ENCODE data around the gene HPN.

HPN gene

DNA sequence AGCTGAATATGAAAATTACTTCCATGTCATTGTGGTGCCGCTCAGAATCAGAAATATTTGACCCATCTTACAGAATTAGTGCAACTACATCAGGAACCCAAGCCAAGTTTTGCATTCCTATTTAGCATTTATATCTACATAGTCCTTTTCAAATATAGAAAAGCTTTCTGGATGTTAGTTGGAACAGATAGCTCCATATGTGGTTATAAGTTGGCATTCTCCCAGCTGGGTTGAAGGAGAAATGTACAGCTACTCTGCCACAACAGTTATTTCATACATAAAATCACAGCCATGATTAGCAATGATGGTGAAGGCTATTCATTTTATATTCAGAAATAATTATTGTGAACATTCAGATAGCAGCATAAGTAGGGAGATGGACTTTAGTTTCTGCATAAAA is 28.2 kb downstream of the HPN start:
- Histone ChIP-seq H3K27me3 (peaks cover 0 to 17% (median 0%) of the 10 kb centered on the region in 11 experiments; a peak in 6 of 22 replicates), H3K4me3 (no peak overlapping the region), H3K27ac (no peak overlapping the region), H3K9me3 (replicated peaks in 1 of 11) (peaks cover 5 to 15% (median 9%) of the 10 kb centered on the region in 11 experiments; a peak in 20 of 22 replicates), H3K36me3 (no peaks in the 10 kb centered on the region), H3K4me1 (peaks cover 0 to 58% (median 28%) of the 10 kb centered on the region in 10 experiments; a peak in 17 of 20 replicates), H4K20me1 (no peaks in the 10 kb centered on the region), H3K4me2 (0 out of 22 replicates have a peak overlapping the region, but pooled peaks of 1 of the 11 experiments have one; percentile 0), H3K9ac (no peak overlapping the region)
- no peak for TF ChIP-seq Cebpa-rat (IDR thresholded peaks at IDR 0.05)

DNA sequence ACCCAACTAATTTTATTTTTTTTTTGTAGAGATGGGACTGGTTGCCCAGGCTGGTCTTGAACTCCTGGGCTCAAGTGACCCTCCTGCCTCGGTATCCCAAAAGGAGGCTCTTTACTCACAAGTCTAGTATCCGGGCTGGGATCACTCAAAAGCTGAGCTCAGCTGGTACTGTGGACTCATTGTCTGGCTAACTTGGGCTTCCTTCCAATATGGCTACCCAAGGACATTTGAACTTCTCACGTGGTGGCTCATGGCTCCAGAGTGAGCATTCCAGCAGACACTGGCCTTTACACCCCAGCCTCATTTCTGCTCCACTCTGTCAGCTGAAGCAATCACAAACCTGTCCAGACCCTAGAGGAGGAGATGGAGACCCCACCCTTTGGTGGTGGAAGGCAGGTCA is 28.9 kb downstream of the HPN start:
- H3K27me3 ChIP-seq = peaks cover 0 to 25% (median 0%) of the 10 kb centered on the region in 11 experiments; a peak in 8 of 22 replicates
- peaks cover 5 to 15% (median 9%) of the 10 kb centered on the region in 11 experiments; a peak in 20 of 22 replicates for H3K9me3 ChIP-seq (replicated peaks in 1 of 11)
- H3K4me3 ChIP-seq = no peak overlapping the region
- no peaks in the 10 kb centered on the region for H4K20me1 ChIP-seq
- peaks cover 0 to 66% (median 35%) of the 10 kb centered on the region in 10 experiments; a peak in 17 of 20 replicates for H3K4me1 ChIP-seq
- no peak overlapping the region for H3K4me2 ChIP-seq
- no peak overlapping the region for H3K27ac ChIP-seq
- no peak for TF ChIP-seq Cebpa-rat (IDR thresholded peaks at IDR 0.05)
- no peaks in the 10 kb centered on the region for H3K36me3 ChIP-seq
- no peak overlapping the region for H3K9ac ChIP-seq

DNA sequence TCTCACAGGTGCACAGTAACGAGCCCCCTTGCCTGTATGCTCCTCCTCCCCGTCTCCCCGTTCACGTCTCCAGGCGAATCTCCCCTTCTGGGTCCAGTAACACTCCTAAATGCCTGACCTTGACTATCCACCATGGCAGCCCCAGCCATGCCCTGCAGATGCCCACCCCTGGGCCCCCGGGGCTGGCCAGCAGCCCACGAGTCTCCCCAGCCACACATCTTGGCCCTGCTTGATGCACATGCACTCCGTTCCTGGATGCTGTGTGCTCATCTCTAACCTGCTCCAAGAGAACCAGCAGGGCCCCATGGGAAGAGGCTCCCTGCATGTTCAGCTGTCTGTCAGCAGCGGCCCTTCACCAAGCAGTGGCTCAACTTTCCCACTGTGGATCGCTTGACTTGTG is 32.0 kb downstream of the HPN start:
- Histone ChIP-seq H3K27me3 (peaks cover 0 to 43% (median 0%) of the 10 kb centered on the region in 11 experiments; a peak in 8 of 22 replicates), H3K36me3 (no peaks in the 10 kb centered on the region), H3K27ac (no peak overlapping the region), H3K9me3 (replicated peaks in 1 of 11) (peaks cover 5 to 10% (median 8%) of the 10 kb centered on the region in 11 experiments; a peak in 20 of 22 replicates), H3K4me1 (peaks cover 0 to 75% (median 52%) of the 10 kb centered on the region in 10 experiments; a peak in 18 of 20 replicates), H3K4me3 (no peak overlapping the region), H3K4me2 (peak overlapping the region in 8 of 11 experiments; percentile 56 to 98 (median 89); a peak in 15 of 22 replicates), H4K20me1 (no peaks in the 10 kb centered on the region), H3K9ac (peak overlapping the region in 2 of 11 experiments; percentile 8 to 31; a peak in 1 of 22 replicates)
- TF ChIP-seq Cebpa-rat (IDR thresholded peaks at IDR 0.05) = no peak

DNA sequence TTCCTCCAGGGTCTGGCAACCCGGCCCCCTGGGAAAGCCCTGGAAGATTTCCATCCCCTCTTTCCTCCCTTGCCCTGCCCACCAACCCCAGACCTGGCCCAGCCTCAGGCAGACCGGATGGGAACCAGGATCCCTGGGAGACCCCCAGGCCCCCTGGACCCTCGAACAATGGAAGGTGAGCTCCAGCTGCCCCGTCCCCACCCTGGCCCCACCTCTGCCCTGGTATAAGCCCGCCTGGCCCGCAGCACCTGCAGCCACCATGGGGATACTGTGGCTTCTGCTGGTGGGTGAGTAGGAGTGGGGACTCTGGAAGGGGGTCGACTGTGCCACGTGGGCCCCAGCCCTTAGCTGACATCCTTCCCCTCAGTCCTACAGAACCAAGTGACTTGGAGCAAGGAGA is 32.4 kb downstream of the HPN start:
- Histone ChIP-seq H3K9me3 (replicated peaks in 1 of 11) (peaks cover 5 to 10% (median 8%) of the 10 kb centered on the region in 11 experiments; a peak in 20 of 22 replicates), H3K4me2 (peak overlapping the region in 9 of 11 experiments; percentile 34 to 98 (median 87); a peak in 17 of 22 replicates), H4K20me1 (no peaks in the 10 kb centered on the region), H3K4me3 (peak overlapping the region in 1 of 10 experiments; percentile 20; a peak in 1 of 20 replicates), H3K4me1 (peaks cover 0 to 77% (median 52%) of the 10 kb centered on the region in 10 experiments; a peak in 18 of 20 replicates), H3K36me3 (no peaks in the 10 kb centered on the region), H3K27me3 (peaks cover 0 to 43% (median 0%) of the 10 kb centered on the region in 11 experiments; a peak in 8 of 22 replicates), H3K27ac (peak overlapping the region in 1 of 11 experiments; percentile 1; a peak in 1 of 22 replicates), H3K9ac (peak overlapping the region in 3 of 11 experiments; percentile 3 to 31 (median 8); a peak in 5 of 22 replicates)
- TF ChIP-seq Cebpa-rat (IDR thresholded peaks at IDR 0.05) = no peak

DNA sequence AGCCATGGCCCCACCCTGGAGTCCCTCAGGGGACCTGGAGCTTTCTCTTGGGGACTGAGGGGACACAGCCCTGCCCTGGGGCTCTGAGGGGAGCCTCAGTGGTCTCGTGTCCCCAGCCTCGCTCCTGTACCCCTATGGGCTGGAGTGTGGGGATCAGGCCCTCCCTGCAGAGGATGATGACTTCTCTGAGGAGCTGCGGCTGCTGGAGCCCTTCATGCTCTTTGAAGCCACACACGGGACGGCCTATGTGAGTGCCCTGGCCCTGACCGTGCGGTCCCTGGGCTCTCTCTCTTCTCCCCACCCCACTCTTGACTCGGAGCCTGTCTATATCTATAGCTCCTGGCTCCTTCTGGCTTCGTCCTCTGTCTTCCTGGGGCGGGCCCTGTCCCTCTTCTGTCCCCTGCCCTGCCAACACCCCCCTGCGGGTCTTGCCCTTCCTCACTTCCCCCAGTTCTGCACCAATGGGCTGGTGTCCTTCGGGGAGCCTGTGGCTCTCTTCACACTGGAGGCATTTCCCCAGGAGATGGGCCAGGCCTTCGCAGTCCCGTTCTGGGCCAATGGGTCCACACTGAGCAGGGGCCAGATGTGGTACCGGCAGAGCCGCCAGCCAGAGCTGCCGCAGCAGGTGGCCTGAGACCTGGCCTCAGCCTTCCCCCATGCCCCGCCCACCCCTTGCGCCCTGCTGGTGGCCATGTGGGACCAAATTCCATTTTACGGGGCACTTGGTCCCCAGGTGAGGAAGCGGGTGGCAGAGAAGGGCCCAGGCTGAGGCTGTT is 33.1 kb downstream of the HPN start:
- Histone ChIP-seq H3K4me1 (peaks cover 0 to 79% (median 52%) of the 10 kb centered on the region in 10 experiments; a peak in 18 of 20 replicates), H4K20me1 (no peaks in the 10 kb centered on the region), H3K9me3 (replicated peaks in 1 of 11) (peaks cover 5 to 10% (median 8%) of the 10 kb centered on the region in 11 experiments; a peak in 20 of 22 replicates), H3K36me3 (no peaks in the 10 kb centered on the region), H3K4me2 (peak overlapping the region; percentile 10 to 98 (median 79); a peak in 20 of 22 replicates), H3K9ac (peak overlapping the region in 4 of 11 experiments; percentile 3 to 52 (median 32); a peak in 8 of 22 replicates), H3K4me3 (peak overlapping the region in 1 of 10 experiments; percentile 20; a peak in 2 of 20 replicates), H3K27me3 (peaks cover 0 to 43% (median 0%) of the 10 kb centered on the region in 11 experiments; a peak in 8 of 22 replicates), H3K27ac (peak overlapping the region in 4 of 11 experiments; percentile 1 to 31 (median 17); a peak in 3 of 22 replicates)
- TF ChIP-seq Cebpa-rat (IDR thresholded peaks at IDR 0.05) = no peak

DNA sequence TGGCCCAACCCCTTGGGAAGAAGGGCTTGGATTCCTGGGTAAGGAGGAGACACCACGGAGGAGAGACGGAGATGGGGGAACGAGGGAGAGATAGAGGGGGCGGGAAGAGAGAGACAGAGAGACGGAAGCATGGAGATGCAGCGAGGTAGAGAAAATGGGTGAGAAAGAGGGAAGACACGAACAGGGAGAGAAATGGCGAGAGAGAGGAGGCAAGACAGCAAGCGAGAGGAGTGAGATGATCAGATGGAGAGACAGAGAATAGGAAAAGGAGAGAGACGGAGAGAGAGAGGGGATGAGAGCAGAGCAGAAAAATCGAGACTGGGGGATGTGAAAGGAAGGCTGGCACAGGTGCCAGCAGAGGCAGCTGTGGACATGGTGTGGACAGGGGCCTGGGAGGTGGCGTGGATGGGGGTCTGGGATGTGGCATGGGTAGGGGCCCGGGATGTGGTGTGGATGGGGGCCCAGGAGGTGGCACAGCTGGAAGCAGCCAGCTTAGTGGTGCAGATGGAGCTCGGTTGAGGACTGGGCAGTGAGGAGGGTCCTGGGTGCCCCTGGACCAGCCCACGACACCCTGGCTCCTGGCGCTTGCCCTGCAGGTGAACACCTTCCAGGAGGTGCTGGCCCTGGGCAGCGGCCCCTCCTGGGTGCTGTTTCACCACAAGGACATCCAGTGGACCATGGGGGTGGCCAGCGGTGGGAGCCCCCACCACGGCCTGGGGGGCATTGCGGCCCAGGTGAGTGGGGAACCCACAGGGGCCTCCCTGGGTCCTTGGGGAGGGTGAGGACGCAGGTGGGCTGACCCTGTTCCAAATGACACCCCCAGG is 33.9 kb downstream of the HPN start:
- Histone ChIP-seq H3K4me1 (peaks cover 0 to 86% (median 54%) of the 10 kb centered on the region in 10 experiments; a peak in 18 of 20 replicates), H3K27me3 (peaks cover 0 to 43% (median 0%) of the 10 kb centered on the region in 11 experiments; a peak in 8 of 22 replicates), H3K9ac (peak overlapping the region in 3 of 11 experiments; percentile 10 to 50 (median 32); a peak in 4 of 22 replicates), H3K4me2 (peak overlapping the region in 10 of 11 experiments; percentile 11 to 98 (median 83); a peak in 20 of 22 replicates), H3K36me3 (no peaks in the 10 kb centered on the region), H3K27ac (no peak overlapping the region), H4K20me1 (no peaks in the 10 kb centered on the region), H3K4me3 (peak overlapping the region in 2 of 10 experiments; percentile 4 to 24; a peak in 4 of 20 replicates), H3K9me3 (replicated peaks in 1 of 11) (peaks cover 3 to 5% (median 4%) of the 10 kb centered on the region in 11 experiments; a peak in 20 of 22 replicates)
- no peak for TF ChIP-seq Cebpa-rat (IDR thresholded peaks at IDR 0.05)

DNA sequence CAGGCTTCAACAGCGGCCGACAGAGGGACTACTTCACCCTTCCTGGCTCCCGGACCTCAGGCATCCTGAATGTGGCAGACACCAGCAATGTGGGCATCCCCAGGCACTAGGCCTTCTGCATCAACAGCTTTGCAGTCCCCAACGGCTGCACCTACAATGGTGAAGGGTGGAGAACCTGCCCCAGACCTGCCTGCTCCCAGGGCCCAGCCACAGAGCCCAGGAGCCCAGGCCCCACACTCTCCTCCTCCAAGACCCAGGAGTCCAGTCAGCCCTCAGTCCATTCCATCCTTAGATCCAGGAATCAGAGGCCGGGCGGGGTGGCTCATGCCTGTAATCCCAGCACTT is 34.5 kb downstream of the HPN start:
- H3K9ac ChIP-seq = peak overlapping the region in 3 of 11 experiments; percentile 10 to 50 (median 32); a peak in 3 of 22 replicates
- no peaks in the 10 kb centered on the region for H4K20me1 ChIP-seq
- no peak overlapping the region for H3K27ac ChIP-seq
- peak overlapping the region in 2 of 10 experiments; percentile 4 to 24; a peak in 3 of 20 replicates for H3K4me3 ChIP-seq
- TF ChIP-seq Cebpa-rat (IDR thresholded peaks at IDR 0.05) = no peak
- peaks cover 0 to 43% (median 0%) of the 10 kb centered on the region in 11 experiments; a peak in 8 of 22 replicates for H3K27me3 ChIP-seq
- H3K4me1 ChIP-seq = peaks cover 0 to 91% (median 59%) of the 10 kb centered on the region in 10 experiments; a peak in 18 of 20 replicates
- peak overlapping the region in 10 of 11 experiments; percentile 11 to 98 (median 83); a peak in 18 of 22 replicates for H3K4me2 ChIP-seq
- no peaks in the 10 kb centered on the region for H3K9me3 ChIP-seq (replicated peaks in 1 of 11)
- H3K36me3 ChIP-seq = no peaks in the 10 kb centered on the region

DNA sequence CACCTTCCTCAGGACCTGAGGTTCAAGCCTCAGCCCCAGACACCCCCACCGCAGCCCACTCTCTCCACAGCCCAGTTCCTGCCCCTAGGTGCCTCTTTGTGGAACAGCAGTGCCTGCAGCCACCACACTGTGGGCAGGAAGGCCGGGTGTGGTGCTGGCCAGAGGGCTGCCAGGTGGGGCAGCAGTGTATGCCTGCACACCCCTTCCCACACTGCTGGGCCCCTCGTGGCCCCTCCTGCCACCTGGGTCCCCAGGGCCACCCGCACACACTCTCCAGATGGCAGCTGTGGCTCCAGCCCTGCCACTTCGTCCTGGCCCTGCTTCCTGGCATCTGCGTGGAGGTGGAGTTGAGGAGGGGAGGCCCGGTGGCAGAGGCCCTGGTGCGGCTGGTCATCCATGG is 35.1 kb downstream of the HPN start:
- peak overlapping the region in 1 of 11 experiments; percentile 23; a peak in 1 of 22 replicates for H3K9ac ChIP-seq
- no peak for TF ChIP-seq Cebpa-rat (IDR thresholded peaks at IDR 0.05)
- peaks cover 0 to 43% (median 0%) of the 10 kb centered on the region in 11 experiments; a peak in 8 of 22 replicates for H3K27me3 ChIP-seq
- H3K36me3 ChIP-seq = no peaks in the 10 kb centered on the region
- peak overlapping the region in 10 of 11 experiments; percentile 34 to 98 (median 83); a peak in 18 of 22 replicates for H3K4me2 ChIP-seq
- H3K4me1 ChIP-seq = peaks cover 0 to 98% (median 62%) of the 10 kb centered on the region in 10 experiments; a peak in 18 of 20 replicates
- H3K4me3 ChIP-seq = no peak overlapping the region
- no peak overlapping the region; a peak in 1 of 22 replicates for H3K27ac ChIP-seq
- H3K9me3 ChIP-seq (replicated peaks in 1 of 11) = no peaks in the 10 kb centered on the region
- no peaks in the 10 kb centered on the region for H4K20me1 ChIP-seq

Data from BLaER1 treated with 17β-estradiol and CSF1 and Interleukin-3, amounts not matched to agents 10 nM and 100 nM (cell line).